BJ (cell line): ENCODE measurements around the gene TP53AIP1. TPM values are rescaled to one million over a fixed set of nuclear protein-coding genes. Genes with fewer than 3 reads are reported as not detected.

Source experiments
- CTCF ChIA-PET: fragments of 350-600 bp; formaldehyde crosslinking; extraction: SDS; loops from one replicate; lab custom pipeline; 2021; ENCODE audit warnings: antibody characterized with exemption, inconsistent platforms; lab: Yijun Ruan, JAX
- POLR2A ChIA-PET: fragments of 300-600 bp; sonication (Branson Sonifier 250); formaldehyde crosslinking; extraction: SDS; loops from one replicate; lab custom pipeline; 2021; ENCODE audit warnings: antibody characterized with exemption; lab: Charles Lee
- DNase-seq: peaks from one replicate; pipeline ENCODE4 v3.0.0-alpha.2; 2011; ENCODE audit warnings: low read depth
- H3K27me3 ChIP-seq: 2 replicates; pipeline ENCODE4 v1.6.0; 2011; ENCODE audit warnings: low read length; ENCODE audit not compliant: control insufficient read depth, insufficient read depth
- H3K36me3 ChIP-seq: 2 replicates; pipeline ENCODE4 v1.5.1; 2011; ENCODE audit warnings: low read length; ENCODE audit not compliant: control insufficient read depth, insufficient read depth
- H3K4me3 ChIP-seq: 2 replicates; pipeline ENCODE4 v1.5.1; 2011; ENCODE audit warnings: low read depth, mild to moderate bottlenecking, control low read depth, low read length
- CTCF ChIP-seq: IDR thresholded peaks from 2 replicates; pipeline ENCODE4 v1.5.1; 2011; ENCODE audit warnings: low read depth, mild to moderate bottlenecking, control low read depth, inconsistent platforms, low read length, moderate library complexity; ENCODE audit not compliant: insufficient read depth
- polyA plus RNA-seq: library from polyadenylated mRNA; depleted of rRNA; stranded (reverse); fragments of >200 nt; gene quantifications from 2 replicates; pipeline ENCODE4 v1.2.3, GENCODE V29; 2011

Gene TP53AIP1
- polyA plus RNA-seq, 1 experiment = not detected

- ChIA-PET POLR2A (no interaction called here), CTCF (interaction anchor here (0.9 to 4.0 kb wide), 2 partner anchors 10 to 17 kb away, joined by 3 to 35 read pairs; no protein-coding TSS in a partner anchor)
- no peak overlapping the region for H3K4me3 ChIP-seq
- DNase-seq = no peak
- no peaks in the 10 kb centered on the region for H3K36me3 ChIP-seq
- no peaks in the 10 kb centered on the region for H3K27me3 ChIP-seq
- TF ChIP-seq CTCF = no peak
Observed at GRCh38 chr11:128901653-128902514, 40.8 kb downstream of the TP53AIP1 start.

- H3K36me3 ChIP-seq = no peaks in the 10 kb centered on the region
- ChIA-PET CTCF (interaction anchor here (4.0 kb wide), 1 partner anchor 15 kb away, joined by 35 read pairs; no protein-coding TSS in a partner anchor), POLR2A (no interaction called here)
- no peaks in the 10 kb centered on the region for H3K27me3 ChIP-seq
- H3K4me3 ChIP-seq = no peak overlapping the region
- no peak for TF ChIP-seq CTCF
- no peak for DNase-seq
Observed at GRCh38 chr11:128900468-128900867, 42.2 kb downstream of the TP53AIP1 start.

- POLR2A ChIA-PET = no interaction called here
- CTCF ChIA-PET = no interaction called here
Observed at GRCh38 chr11:128898580-128899344, 43.9 kb downstream of the TP53AIP1 start.

GRCh38 chr11:128897826-128898225 is 44.8 kb downstream of the TP53AIP1 start:
- CTCF ChIA-PET = no interaction called here
- no peak for TF ChIP-seq CTCF
- POLR2A ChIA-PET = no interaction called here

More at GRCh38 chr11:128898580-128899344, 43.9 kb downstream of the TP53AIP1 start:
- Histone ChIP-seq H3K36me3 (no peaks in the 10 kb centered on the region), H3K27me3 (peaks cover 2% of the 10 kb centered on the region; the same call in 1 of the 2 replicates), H3K4me3 (no peak overlapping the region)
- TF ChIP-seq CTCF = no peak
- no peak for DNase-seq

GRCh38 chr11:128896356-128896755 is 46.3 kb downstream of the TP53AIP1 start:
- CTCF ChIA-PET = no interaction called here
- Histone ChIP-seq H3K4me3 (no peak overlapping the region), H3K36me3 (no peaks in the 10 kb centered on the region), H3K27me3 (peaks cover 9% of the 10 kb centered on the region)
- DNase-seq = no peak
- POLR2A ChIA-PET = no interaction called here
- no peak for TF ChIP-seq CTCF

More at GRCh38 chr11:128897826-128898225, 44.8 kb downstream of the TP53AIP1 start:
- H3K4me3 ChIP-seq = no peak overlapping the region
- DNase-seq = no peak
- peaks cover 2% of the 10 kb centered on the region; the same call in 1 of the 2 replicates for H3K27me3 ChIP-seq
- H3K36me3 ChIP-seq = no peaks in the 10 kb centered on the region
